GM19467 (cell line): Measurements from ENCODE around the gene KAT5.
"Not testable (repeated sequence)": the region's sequence is repeated elsewhere in the genome, so short reads cannot be mapped to it uniquely, and the experiment has no call there.

Source experiments
- ATAC-seq: cut with Tn5 transposase; IDR thresholded peaks from one replicate; pipeline ENCODE4 v1.9.1; 2021; ENCODE audit warnings: mild to moderate bottlenecking, moderate library complexity; ENCODE audit not compliant: unreplicated experiment

Gene KAT5

GRCh38 chr11:65743681-65744025 lies 31.6 kb downstream of the KAT5 start:
- ATAC-seq = no peak

GRCh38 chr11:65744026-65744698 lies 32.1 kb downstream of the KAT5 start:
- no peak for ATAC-seq

- ATAC-seq = no peak
These were observed 32.6 kb downstream of the KAT5 start for GRCh38 chr11:65744699-65745042.

- no peak for ATAC-seq
These were observed 33.0 kb downstream of the KAT5 start for GRCh38 chr11:65745049-65745448.

- ATAC-seq = not testable (repeated sequence)
These were observed 50.1 kb downstream of the KAT5 start for GRCh38 chr11:65762169-65762568.

- ATAC-seq = not testable (repeated sequence)
These were observed 50.8 kb downstream of the KAT5 start for GRCh38 chr11:65762816-65763215.

- ATAC-seq = no peak
These were observed 52.4 kb downstream of the KAT5 start for GRCh38 chr11:65764434-65764833.

- ATAC-seq = no peak
These were observed 54.5 kb downstream of the KAT5 start for GRCh38 chr11:65766535-65766934.

GRCh38 chr11:65767406-65767805 lies 55.4 kb downstream of the KAT5 start:
- ATAC-seq = no peak

GRCh38 chr11:65767806-65768205 lies 55.8 kb downstream of the KAT5 start:
- ATAC-seq = not testable (repeated sequence)
